HG03064 (cell line): ENCODE measurements around the gene BRCC3.
"Not testable (repeated sequence)": the region's sequence is repeated elsewhere in the genome, so short reads cannot be mapped to it uniquely, and the experiment has no call there.

Experiments used
- ATAC-seq: cut with Tn5 transposase; IDR thresholded peaks from one replicate; pipeline ENCODE4 v1.9.1; 2021; ENCODE audit warnings: low read depth; ENCODE audit not compliant: unreplicated experiment

The BRCC3 gene

GRCh38 chrX:155143959-155144548 is 72.7 kb downstream of the BRCC3 start:
- ATAC-seq: no peak

GRCh38 chrX:155144926-155145325 is 73.6 kb downstream of the BRCC3 start:
- ATAC-seq: no peak

GRCh38 chrX:155147612-155148011 is 76.3 kb downstream of the BRCC3 start:
- ATAC-seq: not testable (repeated sequence)

GRCh38 chrX:155148166-155148565 is 76.9 kb downstream of the BRCC3 start:
- ATAC-seq: not testable (repeated sequence)

- ATAC-seq: no peak
These were observed 77.6 kb downstream of the BRCC3 start for GRCh38 chrX:155148724-155149537.

- ATAC-seq: no peak
These were observed 98.6 kb downstream of the BRCC3 start for GRCh38 chrX:155169881-155170280.
